Measurements from ENCODE around the gene RAP1GAP. TPM values are rescaled to one million over a fixed set of nuclear protein-coding genes. Genes with fewer than 3 reads are reported as not detected.

Gene RAP1GAP
- total RNA-seq, 2 experiments from 2014 or later: 1.3 to 1.6 TPM

DNA sequence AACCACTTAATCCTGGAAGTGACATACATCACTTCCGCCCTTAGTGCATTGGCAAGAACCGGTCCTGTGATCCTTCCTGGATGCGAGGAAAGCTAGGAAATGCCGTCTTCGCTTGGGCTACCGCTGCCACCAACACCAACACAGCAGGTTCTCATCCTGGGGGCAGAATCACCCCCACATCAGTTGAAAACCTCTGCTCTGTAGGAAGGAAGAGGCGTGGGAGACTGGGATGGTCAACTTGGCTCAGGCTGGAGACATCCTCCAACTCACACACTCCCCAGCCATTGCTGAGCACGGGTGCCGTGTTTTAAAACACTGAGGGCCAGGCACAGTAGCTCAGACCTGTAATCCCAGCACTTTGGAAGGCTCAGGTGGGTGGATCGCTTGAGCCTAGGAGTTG lies 85.1 kb downstream of the RAP1GAP start:
- TF ChIP-seq, protein P1, sequence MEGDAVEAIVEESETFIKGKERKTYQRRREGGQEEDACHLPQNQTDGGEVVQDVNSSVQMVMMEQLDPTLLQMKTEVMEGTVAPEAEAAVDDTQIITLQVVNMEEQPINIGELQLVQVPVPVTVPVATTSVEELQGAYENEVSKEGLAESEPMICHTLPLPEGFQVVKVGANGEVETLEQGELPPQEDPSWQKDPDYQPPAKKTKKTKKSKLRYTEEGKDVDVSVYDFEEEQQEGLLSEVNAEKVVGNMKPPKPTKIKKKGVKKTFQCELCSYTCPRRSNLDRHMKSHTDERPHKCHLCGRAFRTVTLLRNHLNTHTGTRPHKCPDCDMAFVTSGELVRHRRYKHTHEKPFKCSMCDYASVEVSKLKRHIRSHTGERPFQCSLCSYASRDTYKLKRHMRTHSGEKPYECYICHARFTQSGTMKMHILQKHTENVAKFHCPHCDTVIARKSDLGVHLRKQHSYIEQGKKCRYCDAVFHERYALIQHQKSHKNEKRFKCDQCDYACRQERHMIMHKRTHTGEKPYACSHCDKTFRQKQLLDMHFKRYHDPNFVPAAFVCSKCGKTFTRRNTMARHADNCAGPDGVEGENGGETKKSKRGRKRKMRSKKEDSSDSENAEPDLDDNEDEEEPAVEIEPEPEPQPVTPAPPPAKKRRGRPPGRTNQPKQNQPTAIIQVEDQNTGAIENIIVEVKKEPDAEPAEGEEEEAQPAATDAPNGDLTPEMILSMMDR (IDR thresholded peaks at IDR 0.05): no peak
- H3K27me3 Mint-ChIP-seq: peaks cover 9% of the 10 kb centered on the region
- no peaks in the 10 kb centered on the region for H3K4me1 Mint-ChIP-seq (ENCODE audit: low read depth)
- DNase-seq (no peak), ATAC-seq (no peak)
- no peaks in the 10 kb centered on the region for H3K9me3 Mint-ChIP-seq
- ChIA-PET POLR2A (no interaction called here), CTCF (no interaction called here)
- intact Hi-C loops (cut with micrococcal nuclease): no loop called here
- no peaks in the 10 kb centered on the region for H3K36me3 Mint-ChIP-seq (ENCODE audit: low read depth)
- no peak overlapping the region for H3K4me3 Mint-ChIP-seq
- H3K27ac Mint-ChIP-seq: no peak overlapping the region

DNA sequence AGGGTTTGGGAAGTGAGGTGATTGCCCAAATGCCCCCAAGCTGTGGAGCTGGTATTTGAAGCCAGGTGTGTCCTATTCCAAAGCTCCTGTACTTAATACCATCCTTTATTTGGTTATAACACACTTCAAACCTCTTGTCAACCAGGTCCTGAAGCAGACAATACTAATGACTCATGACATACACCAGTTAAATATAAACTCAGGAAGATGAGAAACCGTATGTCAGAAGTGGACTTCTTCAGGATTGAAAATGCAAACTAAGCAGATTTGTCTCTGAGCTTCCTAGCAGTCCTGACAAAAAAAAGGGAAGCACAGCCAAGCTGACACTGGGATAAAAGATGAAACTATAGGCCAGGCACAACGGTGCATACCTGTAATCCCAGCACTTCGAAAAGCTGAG lies 89.4 kb downstream of the RAP1GAP start:
- no peaks in the 10 kb centered on the region for H3K4me1 Mint-ChIP-seq (ENCODE audit: low read depth)
- DNase-seq: no peak
- intact Hi-C loops (cut with micrococcal nuclease): no loop called here
- no peaks in the 10 kb centered on the region for H3K36me3 Mint-ChIP-seq (ENCODE audit: low read depth)
- ATAC-seq: no peak
- ChIA-PET POLR2A (no interaction called here), CTCF (interaction anchor here (1.3 kb wide), 1 partner anchor 15 kb away, joined by 3 read pairs; no protein-coding TSS in a partner anchor)
- H3K27ac Mint-ChIP-seq: no peak overlapping the region
- no peak overlapping the region for H3K4me3 Mint-ChIP-seq
- TF ChIP-seq, protein P1 (IDR thresholded peaks at IDR 0.05): no peak
- no peaks in the 10 kb centered on the region for H3K9me3 Mint-ChIP-seq
- H3K27me3 Mint-ChIP-seq: peaks cover 5% of the 10 kb centered on the region

DNA sequence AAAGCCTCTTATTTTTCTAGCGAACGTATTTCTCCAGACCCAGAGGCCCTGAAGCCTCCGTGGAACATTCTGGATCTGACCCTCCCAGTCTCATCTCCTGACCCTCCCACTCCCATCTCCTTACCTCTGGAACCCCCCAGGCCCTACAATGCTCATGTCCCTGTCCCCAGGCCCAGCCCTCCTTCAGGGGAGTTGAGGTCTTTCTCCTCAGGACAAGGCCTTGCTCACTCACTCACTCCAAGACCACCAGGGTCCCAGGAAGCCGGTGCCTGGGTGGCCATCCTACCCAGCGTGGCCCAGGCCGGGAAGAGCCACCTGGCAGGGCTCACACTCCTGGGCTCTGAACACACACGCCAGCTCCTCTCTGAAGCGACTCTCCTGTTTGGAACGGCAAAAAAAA lies 91.2 kb downstream of the RAP1GAP start:
- DNase-seq (no peak), ATAC-seq (no peak)
- intact Hi-C loops (cut with micrococcal nuclease): no loop called here
- ChIA-PET POLR2A (interaction anchor here (0.6 to 0.7 kb wide), 2 partner anchors 344 to 1297 kb away, joined by 3 read pairs; no protein-coding TSS in a partner anchor), CTCF (interaction anchor here (0.6 kb wide), 1 partner anchor 77 kb away, joined by 3 read pairs; no protein-coding TSS in a partner anchor)
- H3K27ac Mint-ChIP-seq: no peak overlapping the region
- H3K9me3 Mint-ChIP-seq: no peaks in the 10 kb centered on the region
- no peak overlapping the region for H3K4me3 Mint-ChIP-seq
- TF ChIP-seq, protein P1 (IDR thresholded peaks at IDR 0.05): no peak
- H3K27me3 Mint-ChIP-seq: peaks cover 11% of the 10 kb centered on the region
- no peaks in the 10 kb centered on the region for H3K36me3 Mint-ChIP-seq (ENCODE audit: low read depth)
- H3K4me1 Mint-ChIP-seq (ENCODE audit: low read depth): no peaks in the 10 kb centered on the region

DNA sequence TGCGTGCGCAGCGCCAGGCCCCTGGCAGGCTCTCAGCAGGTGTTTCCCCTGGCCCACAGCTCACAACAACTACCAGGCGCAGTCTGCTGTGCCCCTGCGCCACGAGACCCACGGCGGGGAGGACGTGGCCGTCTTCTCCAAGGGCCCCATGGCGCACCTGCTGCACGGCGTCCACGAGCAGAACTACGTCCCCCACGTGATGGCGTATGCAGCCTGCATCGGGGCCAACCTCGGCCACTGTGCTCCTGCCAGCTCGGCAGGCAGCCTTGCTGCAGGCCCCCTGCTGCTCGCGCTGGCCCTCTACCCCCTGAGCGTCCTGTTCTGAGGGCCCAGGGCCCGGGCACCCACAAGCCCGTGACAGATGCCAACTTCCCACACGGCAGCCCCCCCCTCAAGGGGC lies 91.8 kb downstream of the RAP1GAP start:
- Mint-ChIP-seq H3K4me1 (ENCODE audit: low read depth) (no peaks in the 10 kb centered on the region), H3K4me3 (no peak overlapping the region), H3K36me3 (ENCODE audit: low read depth) (no peaks in the 10 kb centered on the region), H3K27ac (no peak overlapping the region), H3K9me3 (no peaks in the 10 kb centered on the region), H3K27me3 (peaks cover 8% of the 10 kb centered on the region)
- no peak for DNase-seq
- CTCF ChIA-PET: no interaction called here
- intact Hi-C loops (cut with micrococcal nuclease): no loop called here
- no peak for ATAC-seq
- POLR2A ChIA-PET: no interaction called here
- TF ChIP-seq, protein P1 (IDR thresholded peaks at IDR 0.05): no peak

DNA sequence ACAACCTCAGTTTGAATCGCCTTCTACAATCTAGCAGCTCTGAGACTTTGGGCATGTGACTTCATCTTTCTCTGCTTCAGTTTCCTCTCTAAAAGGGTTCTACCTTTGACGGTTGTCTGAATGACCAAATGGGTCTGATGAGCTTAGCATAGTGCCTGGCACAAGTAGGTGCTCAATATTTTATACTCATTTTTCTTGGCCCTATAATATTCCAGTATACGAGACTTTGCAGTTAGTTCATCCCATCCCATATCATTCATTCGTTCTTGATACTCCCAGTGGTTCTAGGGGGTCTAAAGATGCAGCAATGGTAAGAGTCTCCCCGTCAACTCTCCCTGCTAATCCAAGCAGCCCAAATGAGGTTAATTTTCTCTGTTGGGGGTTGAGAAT lies 92.4 kb downstream of the RAP1GAP start:
- TF ChIP-seq, protein P1 (IDR thresholded peaks at IDR 0.05): no peak
- H3K36me3 Mint-ChIP-seq (ENCODE audit: low read depth): no peaks in the 10 kb centered on the region

More for the DNA sequence above, 92.4 kb downstream of the RAP1GAP start:
- DNase-seq (no peak), ATAC-seq (no peak)
- intact Hi-C loops (cut with micrococcal nuclease): no loop called here
- peaks cover 10% of the 10 kb centered on the region for H3K27me3 Mint-ChIP-seq
- no peaks in the 10 kb centered on the region for H3K9me3 Mint-ChIP-seq
- H3K4me1 Mint-ChIP-seq (ENCODE audit: low read depth): no peaks in the 10 kb centered on the region
- H3K4me3 Mint-ChIP-seq: no peak overlapping the region
- no peak overlapping the region for H3K27ac Mint-ChIP-seq
- ChIA-PET CTCF (no interaction called here), POLR2A (no interaction called here)

Measured in activated CD8-positive, alpha-beta T cell treated with anti-CD3 and anti-CD28 coated beads for 36 hours (primary cell).